Kidney (tissue), 14 donors: Measurements from ENCODE around the gene JADE2. TPM values are rescaled to one million over a fixed set of nuclear protein-coding genes. Genes with fewer than 3 reads are reported as not detected.

Experiments used
- DNase-seq, 5 donors: peaks; one replicate each; pipeline ENCODE4 v3.0.0-alpha.2; 2013 to 2020
- FAIRE-seq: peaks from 2 replicates; lab custom pipeline; 2012; peaks lifted over from hg19 to GRCh38; lab: Jason Lieb, UNC
- H3K27ac ChIP-seq, 2 donors: one replicate each; pipeline ENCODE4 v1.7.0; 2013; ENCODE audit warnings: low read depth in 2 of 2, low read length in 2 of 2, inconsistent platforms in 1 of 2
- H3K27me3 ChIP-seq: one replicate; pipeline ENCODE4 v1.7.1; 2013; ENCODE audit warnings: low read length, inconsistent platforms; ENCODE audit not compliant: control insufficient read depth, insufficient read depth
- H3K36me3 ChIP-seq, 3 donors: one replicate each; pipeline versions ENCODE4 v1.7.0 to v1.7.1; 2013; ENCODE audit warnings: low read length in 3 of 3, control low read depth in 1 of 3, inconsistent platforms in 1 of 3; ENCODE audit not compliant: insufficient read depth in 3 of 3, control insufficient read depth in 2 of 3
- H3K4me1 ChIP-seq, 3 donors: one replicate each; pipeline versions ENCODE4 v1.7.0 to v1.7.1; 2013; ENCODE audit warnings: low read length in 3 of 3, inconsistent platforms in 1 of 3, low read depth in 1 of 3; ENCODE audit not compliant: control insufficient read depth in 2 of 3, insufficient read depth in 2 of 3
- H3K4me3 ChIP-seq, 3 donors: one replicate each; pipeline versions ENCODE4 v1.7.0 to v1.8.1; 2013; ENCODE audit warnings: low read length in 3 of 3, control low read depth in 1 of 3, inconsistent platforms in 1 of 3
- H3K9ac ChIP-seq, 3 donors: one replicate each; pipeline versions ENCODE4 v1.7.0 to v1.7.1; 2013; ENCODE audit warnings: low read length in 3 of 3, control low read depth in 1 of 3, inconsistent platforms in 1 of 3
- H3K9me3 ChIP-seq, 3 donors: one replicate each; pipeline versions ENCODE4 v1.7.0 to v1.7.1; 2013; ENCODE audit warnings: low read length in 3 of 3, control low read depth in 1 of 3, inconsistent platforms in 1 of 3; ENCODE audit not compliant: control insufficient read depth in 2 of 3, insufficient read depth in 1 of 3
- CTCF ChIP-seq: IDR thresholded peaks from 3 replicates; pipeline ENCODE4 v1.5.1; 2012; ENCODE audit warnings: mild to moderate bottlenecking, moderate library complexity, borderline replicate concordance; ENCODE audit not compliant: insufficient read depth; ENCODE audit errors: extremely low read depth
- intact Hi-C: fragments of 100-400 bp; cut with DNase I; formaldehyde crosslinking; loops from one replicate; pipeline ENCODE4 v1.11.1; 2022
- polyA plus RNA-seq: library from polyadenylated mRNA; stranded (reverse); fragments of 350-450 nt; fragmentation: Illumina TruSeq; extraction: RNeasy Lipid Tissue Mini Kit (QIAGEN cat#74804); gene quantifications from one replicate; pipeline ENCODE4 v1.2.3, GENCODE V29; 2014; ENCODE audit warnings: low read depth, low replicate concordance; ENCODE audit not compliant: insufficient read depth
- total RNA-seq: library from RNA; stranded (reverse); fragmentation: NEBNext Ultra II Directional; extraction: Animal tissue kit (Norgen Biotek cat#: 25700); gene quantifications from one replicate; pipeline ENCODE4 v1.2.1, GENCODE V29; 2021
- donor health status: control.
- donor health status: control.
- donor health status: control.
- donor health status: control.
- donor health status: control.
- donor health status: DM: yes; HTN: yes; CAD: no.
- donor health status: Normal renal cell carcinoma (clear cell type).

Gene JADE2
- total and polyA plus RNA-seq, 2 donors from 2014 or later = 9.2 to 99.6 TPM

DNA sequence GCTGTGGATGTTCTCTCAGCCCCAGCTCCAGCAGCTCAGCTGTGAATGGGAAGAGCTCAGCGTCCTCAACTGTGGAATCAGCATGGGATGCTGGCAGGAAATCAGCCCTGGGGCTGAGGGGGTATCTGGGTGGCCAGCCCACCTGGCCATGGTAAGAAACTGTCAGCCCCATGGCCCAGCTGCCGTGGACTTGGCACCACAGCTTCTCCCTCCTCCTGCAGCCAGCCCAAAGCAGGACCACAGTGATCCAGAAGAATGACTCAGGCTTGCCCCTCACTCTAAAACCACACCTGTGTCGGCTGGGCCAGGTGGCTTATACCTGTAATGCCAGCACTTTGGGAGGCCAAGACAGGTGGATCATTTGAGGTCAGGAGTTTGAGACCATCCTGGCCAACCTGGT is 59.2 kb downstream of the JADE2 start:
- FAIRE-seq = no peak
- intact Hi-C loops = loop anchor here (5.0 kb wide), 1 partner anchor 277 kb away; no protein-coding TSS in a partner anchor
- peaks cover 0 to 8% (median 5%) of the 10 kb centered on the region in 3 donors for H3K4me1 ChIP-seq
- H3K9ac ChIP-seq = no peak overlapping the region
- H3K4me3 ChIP-seq = no peak overlapping the region
- DNase-seq = no peak
- H3K36me3 ChIP-seq = no peaks in the 10 kb centered on the region
- H3K27ac ChIP-seq = no peak overlapping the region
- no peaks in the 10 kb centered on the region for H3K27me3 ChIP-seq
- TF ChIP-seq CTCF = no peak
- no peaks in the 10 kb centered on the region for H3K9me3 ChIP-seq

GRCh38 chr5:134585966-134586365 is 60.5 kb downstream of the JADE2 start:
- Histone ChIP-seq H3K4me3 (no peak overlapping the region), H3K27me3 (no peaks in the 10 kb centered on the region), H3K36me3 (no peaks in the 10 kb centered on the region), H3K9me3 (no peaks in the 10 kb centered on the region), H3K9ac (no peak overlapping the region), H3K4me1 (peaks cover 0 to 5% (median 5%) of the 10 kb centered on the region in 3 donors), H3K27ac (no peak overlapping the region)
- intact Hi-C loops = no loop called here
- FAIRE-seq (no peak), DNase-seq (no peak)
- TF ChIP-seq CTCF = no peak

- TF ChIP-seq CTCF = peak; percentile 76
- H3K27me3 ChIP-seq = no peaks in the 10 kb centered on the region
- H3K4me1 ChIP-seq = peaks cover 0 to under 1% (median 0%) of the 10 kb centered on the region in 3 donors
- intact Hi-C loops = no loop called here
- no peaks in the 10 kb centered on the region for H3K36me3 ChIP-seq
- no peak overlapping the region for H3K27ac ChIP-seq
- no peak for FAIRE-seq
- H3K4me3 ChIP-seq = no peak overlapping the region
- DNase-seq = peak in 4 of 5 donors; percentile 73 to 88 (median 81)
- no peaks in the 10 kb centered on the region for H3K9me3 ChIP-seq
- H3K9ac ChIP-seq = no peak overlapping the region
Measured at GRCh38 chr5:134586866-134587524, 61.5 kb downstream of the JADE2 start.
